Measurements from ENCODE around the gene HOXA2.

The HOXA2 gene

GRCh38 chr7:27101957-27102580, 414 bp downstream of the HOXA2 start:
- no peak for DNase-seq (ENCODE audit: low read depth, low spot score)
- peak overlapping the region; percentile 29 for H3K27ac ChIP-seq

DNA sequence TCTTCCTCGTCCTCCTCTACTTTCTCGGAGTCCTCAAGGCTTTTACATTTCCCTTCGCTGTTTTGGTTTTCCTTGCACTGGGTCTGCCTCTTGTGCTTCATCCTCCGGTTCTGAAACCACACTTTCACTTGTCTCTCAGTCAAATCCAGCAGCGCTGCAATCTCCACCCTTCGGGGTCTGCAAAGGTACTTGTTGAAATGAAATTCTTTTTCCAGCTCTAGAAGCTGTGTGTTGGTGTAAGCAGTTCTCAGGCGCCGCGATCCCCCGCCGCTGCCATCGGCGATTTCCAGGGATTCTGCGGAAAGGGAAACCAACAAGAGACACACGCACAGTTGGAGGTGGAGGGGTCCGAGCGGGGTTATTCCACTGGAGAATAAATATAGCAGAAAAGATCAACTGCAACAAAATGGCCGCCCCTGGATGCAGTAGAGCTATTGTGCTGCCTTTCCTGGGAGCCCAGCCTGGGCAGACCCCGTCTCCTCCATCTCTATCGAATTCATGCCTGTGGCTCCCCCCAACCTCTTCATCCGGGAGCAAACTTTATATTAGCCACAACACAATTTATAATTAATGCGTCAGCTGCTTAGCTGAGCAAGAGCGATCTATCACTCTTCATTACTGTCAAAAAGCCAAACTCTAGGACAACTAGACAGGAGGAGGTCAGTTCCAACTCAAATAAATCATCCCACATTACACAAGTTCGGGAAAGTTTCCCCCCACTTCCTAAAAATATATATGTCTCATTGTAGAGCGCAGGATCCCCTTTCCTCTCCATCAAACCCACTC, 1.1 kb downstream of the HOXA2 start:
- peak overlapping the region; percentile 29 for H3K27ac ChIP-seq
- no peak for DNase-seq (ENCODE audit: low read depth, low spot score)

DNA sequence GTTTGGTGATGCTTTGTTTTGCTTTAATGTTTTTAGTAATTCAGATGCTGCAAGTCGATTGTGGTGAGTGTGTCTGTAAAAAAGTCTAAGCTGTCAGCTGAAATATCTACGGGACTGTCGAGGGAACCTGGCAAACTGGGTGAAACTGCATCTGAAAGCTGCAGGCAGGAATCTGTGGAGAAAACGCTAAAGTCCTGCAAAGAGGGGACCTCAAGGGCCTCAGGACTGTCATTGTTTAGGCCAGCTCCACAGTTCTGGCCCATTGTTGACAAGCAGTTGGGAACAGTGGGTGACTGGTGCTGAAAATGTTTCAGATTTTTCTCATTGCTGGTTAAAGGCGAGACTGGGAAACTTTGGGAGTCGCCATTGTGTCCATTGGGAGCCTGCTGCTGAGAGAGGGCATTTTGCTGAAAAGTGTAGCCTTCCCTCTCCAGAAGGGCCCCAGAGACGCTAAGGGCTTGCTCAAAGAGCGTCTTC, 1.8 kb downstream of the HOXA2 start:
- DNase-seq (ENCODE audit: low read depth, low spot score): no peak
- H3K27ac ChIP-seq: peak overlapping the region; percentile 29

- DNase-seq (ENCODE audit: low read depth, low spot score): no peak
- peak overlapping the region; percentile 95 for H3K27ac ChIP-seq
Measured at GRCh38 chr7:27099453-27100370, 2.8 kb downstream of the HOXA2 start.

- DNase-seq (ENCODE audit: low read depth, low spot score): no peak
- H3K27ac ChIP-seq: peak overlapping the region; percentile 95
Measured at GRCh38 chr7:27098578-27099451, 3.7 kb downstream of the HOXA2 start.

- peak overlapping the region; percentile 95 for H3K27ac ChIP-seq
- no peak for DNase-seq (ENCODE audit: low read depth, low spot score)
Measured at GRCh38 chr7:27097686-27098577, 4.6 kb downstream of the HOXA2 start.

DNA sequence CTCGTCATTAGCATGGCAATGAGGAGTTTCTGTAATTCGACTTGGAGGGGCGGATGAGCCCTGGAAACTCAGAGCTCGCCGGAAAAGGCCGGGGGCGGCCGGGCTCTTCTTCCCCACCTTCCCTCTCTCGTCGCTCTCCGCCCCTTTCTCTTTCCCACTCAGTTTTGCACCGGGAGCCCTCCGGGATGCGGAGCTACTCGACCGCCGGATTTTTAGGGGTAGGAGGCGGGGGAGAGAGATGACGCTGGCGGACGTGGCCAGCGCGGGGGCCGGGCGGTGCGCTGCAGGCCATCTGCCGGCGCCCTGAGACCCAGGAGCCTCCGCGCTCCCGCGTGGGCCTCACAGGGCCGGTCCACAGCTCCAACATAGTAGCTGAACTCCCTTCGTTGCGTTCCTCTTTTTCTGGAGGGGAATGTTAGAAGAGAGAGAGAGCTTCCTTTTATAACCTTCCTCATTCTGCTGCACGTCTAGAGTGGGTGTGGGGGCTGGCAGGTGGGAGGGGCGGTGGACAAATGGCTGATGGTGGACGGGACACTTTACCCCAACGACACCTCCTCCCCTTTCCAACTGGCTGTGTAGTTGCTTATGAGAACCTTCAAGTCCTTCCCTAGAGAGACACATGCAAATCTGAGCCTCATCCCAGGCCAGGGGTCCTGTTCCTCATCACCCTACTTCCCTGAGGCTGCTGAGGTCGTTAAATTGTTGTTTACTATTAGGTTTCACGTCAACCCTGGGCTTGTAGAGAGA, 5.5 kb downstream of the HOXA2 start:
- DNase-seq (ENCODE audit: low read depth, low spot score): no peak
- H3K27ac ChIP-seq: peak overlapping the region; percentile 95

- DNase-seq (ENCODE audit: low read depth, low spot score): peak; percentile 74
- H3K27ac ChIP-seq: peak within 1 kb of the TSS; percentile 95
Measured at GRCh38 chr7:27095897-27096767, 6.4 kb downstream of the HOXA2 start, which contains the start of gene HOXA1. Gene HOXA1 (minus strand): TSS chr7:27096000. CDS start chr7:27095912, 88 bp downstream.

- DNase-seq (ENCODE audit: low read depth, low spot score): no peak
- H3K27ac ChIP-seq: peak overlapping the region; percentile 95
Measured at GRCh38 chr7:27095050-27095896, 7.2 kb downstream of the HOXA2 start.

DNA sequence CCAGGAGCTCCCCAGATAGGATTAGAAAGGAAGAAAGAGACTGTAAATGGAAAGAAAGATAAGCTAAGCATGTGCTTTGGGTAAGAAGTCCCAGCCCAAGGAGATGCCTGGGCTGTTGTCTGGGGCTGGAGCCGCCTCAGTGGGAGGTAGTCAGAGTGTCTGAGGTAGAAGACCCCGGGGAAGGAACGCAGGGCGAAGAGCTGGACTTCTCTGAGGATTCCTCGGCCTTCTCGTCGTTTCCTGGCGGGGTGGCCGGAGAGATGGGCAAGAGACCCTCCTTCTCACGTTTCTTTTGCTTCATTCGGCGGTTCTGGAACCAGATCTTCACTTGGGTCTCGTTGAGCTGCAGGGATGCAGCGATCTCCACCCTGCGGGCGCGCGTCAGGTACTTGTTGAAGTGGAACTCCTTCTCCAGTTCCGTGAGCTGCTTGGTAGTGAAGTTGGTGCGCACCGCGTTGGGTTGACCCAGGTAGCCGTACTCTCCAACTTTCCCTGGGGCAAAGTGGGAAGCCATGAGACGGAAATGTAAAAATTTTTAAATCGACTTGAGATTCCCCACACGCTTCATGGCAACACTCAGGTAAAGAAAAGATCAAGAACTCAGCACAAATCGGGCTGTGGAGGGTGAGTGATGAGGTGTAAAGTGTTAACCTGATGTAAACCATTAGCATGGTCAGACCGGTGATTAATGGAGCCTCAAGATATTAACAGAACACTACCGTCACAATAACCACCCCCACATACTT, 8.0 kb downstream of the HOXA2 start:
- DNase-seq (ENCODE audit: low read depth, low spot score): no peak

GRCh38 chr7:27093184-27093895, 9.1 kb downstream of the HOXA2 start:
- DNase-seq (ENCODE audit: low read depth, low spot score): no peak
- H3K27ac ChIP-seq: no peak overlapping the region

More for the DNA sequence above, 8.0 kb downstream of the HOXA2 start:
- H3K27ac ChIP-seq: no peak overlapping the region

DNA sequence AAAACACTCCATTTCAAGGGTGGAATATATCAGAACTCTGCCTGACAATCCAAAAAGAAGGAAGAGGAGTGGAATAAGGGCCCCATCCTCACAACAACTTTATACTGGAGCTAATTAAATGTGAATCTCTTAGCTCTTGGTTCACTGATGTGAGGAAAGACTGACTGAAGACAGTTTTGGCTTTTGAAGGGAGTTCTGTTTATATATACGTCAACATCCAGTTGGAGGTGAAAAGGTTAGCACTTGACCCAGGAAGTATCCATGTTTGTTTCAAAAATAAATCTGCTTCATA, 9.7 kb downstream of the HOXA2 start:
- H3K27ac ChIP-seq: no peak overlapping the region
- no peak for DNase-seq (ENCODE audit: low read depth, low spot score)

GRCh38 chr7:27091941-27092818, 10.3 kb downstream of the HOXA2 start:
- no peak for DNase-seq (ENCODE audit: low read depth, low spot score)
- no peak overlapping the region for H3K27ac ChIP-seq

DNA sequence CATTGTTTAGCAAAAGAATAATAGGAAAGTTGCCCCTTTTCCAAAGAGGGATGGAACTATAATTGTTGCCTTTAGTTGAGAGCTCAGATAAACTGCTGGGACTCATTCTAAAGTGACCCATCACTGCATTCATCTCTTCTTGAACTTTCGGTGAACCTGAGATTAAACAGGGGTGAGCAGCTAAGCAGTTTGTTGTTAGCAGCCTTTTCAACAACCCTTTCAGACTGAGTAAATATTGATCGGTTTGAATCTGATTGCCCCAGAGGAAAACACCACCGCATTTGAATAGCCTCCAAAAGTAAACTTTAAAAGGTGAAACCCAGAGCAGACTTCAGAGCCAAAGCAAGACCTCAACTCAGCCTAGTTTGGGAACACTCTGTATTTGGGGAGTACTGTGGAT, 11.4 kb downstream of the HOXA2 start:
- DNase-seq (ENCODE audit: low read depth, low spot score): no peak
- no peak overlapping the region for H3K27ac ChIP-seq

Measured in epithelial cell of prostate (primary cell).